ENCODE results near the gene NFATC1.

Gene NFATC1

DNA sequence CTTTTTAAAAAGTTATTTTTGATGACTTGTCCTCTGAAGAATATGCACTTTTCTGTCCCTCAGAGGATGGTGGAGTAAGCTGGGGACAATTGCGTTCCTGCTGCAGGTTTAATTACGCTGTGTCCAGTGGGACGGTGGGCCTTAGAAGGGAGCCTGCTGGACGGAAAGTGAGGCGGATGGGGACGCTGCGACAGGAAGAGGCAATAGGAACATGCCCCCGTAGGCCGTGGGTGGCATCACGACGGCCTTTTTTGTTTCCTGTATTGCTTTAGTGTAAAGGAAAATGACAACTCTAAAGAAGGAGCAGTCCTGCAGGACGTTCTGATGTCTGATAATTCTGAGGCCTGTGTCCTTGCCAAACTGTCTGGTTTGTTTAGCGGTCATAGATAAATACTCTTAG, 121.6 kb downstream of the NFATC1 start:
- DNase-seq (ENCODE audit: low read depth in 2 of 3, low spot score in 1 of 3): peak in 1 of 3 donors; percentile 54

DNA sequence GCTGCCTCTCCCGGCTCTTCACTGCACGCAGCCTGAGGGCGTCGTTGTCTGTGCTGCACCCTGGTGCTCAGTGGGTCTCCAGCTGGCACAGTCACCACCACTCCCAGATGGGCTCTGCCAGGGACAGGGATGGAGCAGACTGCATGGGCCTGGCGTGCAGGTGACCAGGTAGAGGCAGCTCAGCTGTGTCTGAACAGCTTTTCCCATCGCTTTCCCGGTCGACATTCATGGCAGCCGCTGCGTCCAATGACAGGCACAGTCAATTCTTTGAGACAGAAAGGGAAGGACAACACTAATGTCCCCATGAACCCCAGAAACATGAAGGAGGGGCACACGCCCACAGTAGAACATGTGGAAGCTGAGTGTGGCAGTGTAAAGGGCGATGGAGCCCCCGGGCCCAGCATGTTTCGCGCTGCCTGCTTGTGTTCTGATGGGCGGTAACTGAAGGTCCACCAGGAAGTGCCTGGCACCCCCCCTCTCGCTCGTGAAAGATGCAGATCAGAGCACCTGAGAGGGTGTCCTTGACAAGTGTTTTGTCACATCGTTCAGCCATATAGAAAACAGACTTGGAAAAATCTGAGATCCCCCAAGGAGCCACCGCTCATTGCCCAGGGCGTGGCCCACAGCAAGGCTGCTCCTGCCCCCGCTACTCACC, 122.4 kb downstream of the NFATC1 start:
- DNase-seq (ENCODE audit: low read depth in 2 of 3, low spot score in 1 of 3): no peak

DNA sequence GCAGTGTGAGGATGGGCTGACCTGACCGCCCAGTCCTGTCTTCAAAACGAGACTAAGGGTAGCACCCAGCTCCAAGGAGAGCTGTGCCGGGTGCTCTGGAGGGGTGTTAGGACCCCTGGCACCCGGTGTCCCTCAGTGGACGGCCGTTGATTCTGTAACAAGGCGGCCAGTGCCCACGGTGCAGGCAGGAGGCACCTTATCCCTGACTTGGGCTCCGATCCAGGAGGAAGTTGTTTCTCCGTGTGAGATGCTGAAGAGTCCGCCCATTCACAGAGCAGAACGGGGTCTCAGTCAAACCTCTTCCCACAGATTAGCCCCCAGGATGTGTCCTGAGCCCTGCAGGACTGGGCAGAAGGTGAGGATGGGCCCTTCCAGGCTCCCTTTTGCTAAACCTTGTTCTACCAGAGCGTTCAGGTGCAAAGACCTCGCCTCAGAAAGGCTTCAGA, 123.0 kb downstream of the NFATC1 start:
- DNase-seq (ENCODE audit: low read depth in 2 of 3, low spot score in 1 of 3): no peak

DNA sequence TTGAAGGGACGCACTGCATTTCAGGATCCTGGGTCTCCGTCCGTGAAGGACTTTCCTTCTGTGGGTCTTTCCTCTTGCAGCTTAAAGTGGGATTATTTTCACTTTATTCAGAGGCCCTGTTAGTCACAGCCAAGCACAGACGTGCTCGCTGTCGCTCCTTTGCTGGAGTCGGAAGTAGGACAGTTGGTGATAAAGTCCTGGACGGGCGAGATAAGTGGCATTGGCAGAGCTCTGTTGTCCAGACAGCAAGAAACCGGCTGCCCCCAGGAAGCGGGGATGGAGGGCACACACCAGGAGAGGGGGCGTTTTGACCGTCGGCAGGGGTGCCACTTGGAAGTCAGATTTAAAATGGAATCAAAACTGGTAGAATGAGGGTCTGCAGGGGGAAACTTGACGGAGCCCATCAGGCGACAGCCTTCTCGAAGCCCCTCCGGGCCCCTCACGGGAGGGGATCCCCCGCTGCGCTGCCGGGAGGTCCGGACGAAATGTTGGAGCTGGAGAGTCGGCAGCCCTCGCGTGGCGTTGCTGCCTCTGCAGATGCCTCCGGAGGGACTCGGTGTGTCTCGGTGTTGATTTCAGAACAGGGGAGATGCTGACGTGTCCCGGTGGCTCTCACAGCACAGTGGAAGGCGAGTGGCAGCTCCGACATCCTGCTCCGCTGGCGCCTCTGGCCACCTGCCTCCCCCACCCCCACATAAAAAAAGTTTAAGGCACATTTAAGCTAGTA, 124.2 kb downstream of the NFATC1 start:
- DNase-seq (ENCODE audit: low read depth in 2 of 3, low spot score in 1 of 3): peak in 1 of 3 donors; percentile 42

DNA sequence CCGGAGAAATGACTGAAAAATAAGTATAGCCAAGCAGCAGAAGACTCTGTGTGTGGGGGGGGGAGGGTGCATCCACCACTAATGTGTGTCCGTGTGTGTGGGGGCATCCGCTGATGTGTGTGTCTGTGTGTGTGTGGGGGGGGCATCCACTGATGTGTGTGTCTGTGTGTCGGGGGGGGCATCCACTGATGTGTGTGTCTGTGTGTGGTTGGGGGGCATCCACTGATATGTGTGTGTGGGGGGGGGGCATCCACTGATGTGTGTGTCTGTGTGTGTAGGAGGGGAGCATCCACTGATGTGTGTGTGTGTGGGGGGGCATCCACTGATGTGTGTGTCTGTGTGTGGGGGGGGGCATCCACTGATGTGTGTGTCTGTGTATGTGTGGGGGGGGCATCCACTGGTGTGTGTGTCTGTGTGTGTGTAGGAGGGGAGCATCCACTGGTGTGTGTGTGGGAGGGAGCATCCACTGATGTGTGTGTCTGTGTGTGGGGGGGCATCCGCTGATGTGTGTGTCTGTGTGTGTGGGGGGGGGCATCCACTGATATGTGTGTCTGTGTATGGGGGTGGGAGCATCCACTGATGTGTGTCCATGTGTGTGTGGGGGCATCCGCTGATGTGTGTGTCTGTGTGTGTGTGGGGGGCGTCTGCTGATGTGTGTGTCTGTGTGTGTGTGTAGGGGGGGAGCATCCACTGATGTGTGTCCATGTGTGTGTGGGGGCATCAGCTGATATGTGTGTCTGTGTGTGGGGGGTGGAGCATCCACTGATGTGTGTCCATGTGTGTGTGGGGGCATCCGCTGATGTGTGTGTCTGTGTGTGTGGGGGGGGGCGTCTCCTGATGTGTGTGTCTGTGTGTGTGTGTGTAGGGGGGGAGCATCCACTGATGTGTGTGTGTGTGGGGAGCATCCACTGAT, 125.0 kb downstream of the NFATC1 start:
- no peak for DNase-seq (ENCODE audit: low read depth in 2 of 3, low spot score in 1 of 3)

DNA sequence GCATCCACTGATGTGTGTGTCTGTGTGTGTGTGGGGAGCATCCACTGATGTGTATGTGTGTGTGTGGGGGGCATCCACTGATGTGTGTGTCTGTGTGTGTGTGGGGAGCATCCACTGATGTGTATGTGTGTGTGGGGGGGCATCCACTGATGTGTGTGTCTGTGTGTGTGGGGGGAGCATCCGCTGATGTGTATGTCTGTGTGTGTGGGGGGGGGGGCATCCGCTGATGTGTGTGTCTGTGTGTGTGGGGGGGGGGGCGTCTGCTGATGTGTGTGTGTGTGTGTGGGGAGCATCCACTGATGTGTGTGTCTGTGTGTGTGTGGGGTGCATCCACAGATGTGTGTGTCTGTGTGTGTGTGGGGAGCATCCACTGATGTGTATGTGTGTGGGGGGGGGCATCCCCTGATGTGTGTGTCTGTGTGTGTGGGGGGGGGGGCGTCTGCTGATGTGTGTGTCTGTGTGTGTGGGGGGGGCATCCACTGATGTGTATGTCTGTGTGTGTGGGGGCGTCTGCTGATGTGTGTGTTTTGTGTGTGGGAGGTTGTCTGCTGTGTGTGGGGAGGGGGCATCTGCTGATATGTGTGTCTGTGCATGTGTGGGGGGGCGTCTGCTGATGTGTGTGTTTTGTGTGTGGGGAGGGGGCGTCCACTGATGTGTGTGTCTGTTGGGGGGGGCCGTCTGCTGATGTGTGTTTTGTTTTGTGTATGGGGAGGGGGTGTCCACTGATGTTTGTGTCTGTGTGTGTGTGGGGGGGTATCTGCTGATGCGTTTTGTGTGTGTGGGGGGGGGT, 125.9 kb downstream of the NFATC1 start:
- no peak for DNase-seq (ENCODE audit: low read depth in 2 of 3, low spot score in 1 of 3)

DNA sequence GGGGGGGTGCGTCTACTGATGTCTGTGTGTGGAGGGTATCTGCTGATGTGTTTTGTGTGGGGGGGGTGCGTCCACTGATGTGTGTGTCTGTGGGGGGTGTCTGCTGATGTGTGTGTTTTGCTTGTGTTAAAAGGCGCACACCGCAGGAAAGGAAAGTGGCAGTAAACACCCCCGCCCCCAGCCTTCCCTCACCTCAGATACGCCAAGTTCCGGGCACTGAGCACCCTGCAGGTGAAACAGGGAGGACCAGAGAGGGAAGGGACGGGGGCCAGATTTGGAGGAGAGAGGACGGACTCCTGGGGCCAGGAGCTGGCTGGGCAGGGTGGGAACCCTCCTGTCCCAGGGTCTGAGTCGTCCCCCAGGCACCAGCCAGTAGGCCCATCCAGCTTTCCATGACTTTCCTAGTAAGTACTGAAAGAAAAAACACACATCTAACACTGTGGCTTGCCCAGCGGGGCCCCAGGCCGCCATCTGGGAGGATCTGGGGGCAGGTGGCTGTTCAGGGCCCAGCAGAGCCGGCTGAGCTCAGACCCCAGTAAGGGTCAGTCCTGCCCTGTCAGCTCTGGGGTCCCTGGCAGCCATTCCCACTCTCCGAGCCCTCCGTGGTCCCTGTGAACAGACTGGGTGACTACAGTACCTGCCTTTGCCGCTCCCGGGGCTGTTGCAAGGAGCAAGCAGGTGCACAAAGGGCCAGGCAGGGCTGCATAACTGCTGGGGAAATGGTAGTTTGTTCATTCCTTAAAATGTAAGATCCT, 126.9 kb downstream of the NFATC1 start:
- DNase-seq (ENCODE audit: low read depth in 2 of 3, low spot score in 1 of 3): peak; percentile 64 to 74 (median 66)

DNA sequence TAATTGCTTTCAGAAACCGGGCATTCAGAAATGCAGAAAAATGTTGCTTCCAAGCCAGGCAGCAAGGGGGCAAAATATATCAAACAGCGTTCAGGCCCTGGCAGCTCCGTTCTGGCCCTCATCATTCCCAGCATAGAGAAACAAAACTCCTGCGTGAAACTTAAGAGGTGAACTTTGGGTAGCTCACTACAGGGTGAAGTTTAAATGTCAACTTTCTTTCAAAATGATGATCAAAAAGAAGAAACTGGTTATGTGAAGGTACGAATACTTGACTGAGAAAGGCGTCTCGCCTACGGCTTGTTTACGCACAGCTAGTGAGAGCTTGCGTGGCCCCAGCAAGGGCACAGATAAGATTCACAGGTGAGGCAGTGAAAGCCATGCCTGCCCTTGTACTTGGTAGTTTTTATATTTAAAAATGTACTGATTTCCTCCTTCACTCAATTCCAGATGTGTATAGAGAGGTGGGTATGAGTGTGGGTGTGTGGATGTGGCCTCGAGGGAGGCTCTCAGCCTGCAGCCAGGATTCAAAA, 127.5 kb downstream of the NFATC1 start:
- DNase-seq (ENCODE audit: low read depth in 2 of 3, low spot score in 1 of 3): peak; percentile 62 to 72 (median 65)

DNA sequence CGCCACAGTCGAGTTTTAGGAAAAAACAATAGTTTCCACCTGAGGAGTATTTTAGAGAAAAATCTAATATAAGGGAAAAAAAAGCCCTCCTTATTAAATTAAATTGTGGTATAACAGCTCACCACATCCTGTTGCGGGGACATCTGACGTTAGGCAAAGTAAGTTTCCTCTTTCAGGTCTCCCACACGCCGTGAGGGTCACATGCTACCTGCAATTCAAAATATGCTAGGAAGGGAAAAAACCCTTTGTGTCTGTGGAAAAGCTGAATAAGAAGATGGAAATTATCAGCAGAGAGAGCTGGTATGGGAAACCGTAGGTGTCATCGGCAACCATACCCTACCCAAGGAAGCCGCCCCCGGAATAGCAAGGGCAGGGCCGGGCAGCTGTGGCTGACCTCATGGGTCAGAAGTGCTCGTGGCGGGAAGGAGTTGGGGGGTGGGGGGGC, 128.0 kb downstream of the NFATC1 start:
- DNase-seq (ENCODE audit: low read depth in 2 of 3, low spot score in 1 of 3): peak; percentile 70 to 73 (median 72)

DNA sequence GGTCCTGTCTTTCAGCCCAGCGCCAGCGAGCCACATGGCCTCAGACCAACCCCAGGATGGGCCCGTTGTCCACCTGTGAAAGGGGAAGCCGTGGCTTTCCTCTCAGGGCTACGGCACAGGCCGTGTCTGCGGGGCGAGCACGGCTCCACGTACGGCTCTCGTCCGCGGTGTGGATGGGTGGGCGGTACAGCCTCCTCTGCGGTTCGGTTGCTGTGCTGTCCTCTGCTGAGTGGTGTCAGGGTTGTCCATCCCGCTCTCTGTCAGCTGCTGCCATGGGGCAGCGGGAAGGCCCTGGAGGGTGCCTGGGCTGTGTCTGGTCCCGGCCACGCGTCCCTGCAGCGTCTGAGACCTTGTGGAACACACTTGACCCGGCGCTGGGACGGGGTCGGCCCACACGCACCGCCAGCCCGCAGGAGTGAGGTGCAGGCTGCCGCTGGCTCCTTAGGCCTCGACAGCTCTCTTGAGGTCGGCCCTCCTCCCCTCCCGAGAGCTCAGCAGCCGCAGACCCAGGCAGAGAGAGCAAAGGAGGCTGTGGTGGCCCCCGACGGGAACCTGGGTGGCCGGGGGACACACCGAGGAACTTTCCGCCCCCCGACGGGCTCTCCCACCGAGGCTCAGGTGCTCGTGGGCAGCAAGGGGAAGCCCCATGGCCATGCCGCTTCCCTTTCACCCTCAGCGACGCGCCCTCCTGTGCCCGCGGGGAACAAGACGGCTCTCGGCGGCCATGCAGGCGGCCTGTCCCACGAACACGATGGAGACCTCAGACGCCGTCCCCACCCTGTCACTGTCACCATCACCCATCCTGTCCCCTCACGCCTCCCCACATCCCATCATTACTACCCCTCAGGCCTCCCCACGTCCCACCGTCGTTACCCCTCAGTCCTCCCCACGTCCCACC, 128.7 kb downstream of the NFATC1 start:
- DNase-seq (ENCODE audit: low read depth in 2 of 3, low spot score in 1 of 3): peak in 2 of 3 donors; percentile 47 to 63

DNA sequence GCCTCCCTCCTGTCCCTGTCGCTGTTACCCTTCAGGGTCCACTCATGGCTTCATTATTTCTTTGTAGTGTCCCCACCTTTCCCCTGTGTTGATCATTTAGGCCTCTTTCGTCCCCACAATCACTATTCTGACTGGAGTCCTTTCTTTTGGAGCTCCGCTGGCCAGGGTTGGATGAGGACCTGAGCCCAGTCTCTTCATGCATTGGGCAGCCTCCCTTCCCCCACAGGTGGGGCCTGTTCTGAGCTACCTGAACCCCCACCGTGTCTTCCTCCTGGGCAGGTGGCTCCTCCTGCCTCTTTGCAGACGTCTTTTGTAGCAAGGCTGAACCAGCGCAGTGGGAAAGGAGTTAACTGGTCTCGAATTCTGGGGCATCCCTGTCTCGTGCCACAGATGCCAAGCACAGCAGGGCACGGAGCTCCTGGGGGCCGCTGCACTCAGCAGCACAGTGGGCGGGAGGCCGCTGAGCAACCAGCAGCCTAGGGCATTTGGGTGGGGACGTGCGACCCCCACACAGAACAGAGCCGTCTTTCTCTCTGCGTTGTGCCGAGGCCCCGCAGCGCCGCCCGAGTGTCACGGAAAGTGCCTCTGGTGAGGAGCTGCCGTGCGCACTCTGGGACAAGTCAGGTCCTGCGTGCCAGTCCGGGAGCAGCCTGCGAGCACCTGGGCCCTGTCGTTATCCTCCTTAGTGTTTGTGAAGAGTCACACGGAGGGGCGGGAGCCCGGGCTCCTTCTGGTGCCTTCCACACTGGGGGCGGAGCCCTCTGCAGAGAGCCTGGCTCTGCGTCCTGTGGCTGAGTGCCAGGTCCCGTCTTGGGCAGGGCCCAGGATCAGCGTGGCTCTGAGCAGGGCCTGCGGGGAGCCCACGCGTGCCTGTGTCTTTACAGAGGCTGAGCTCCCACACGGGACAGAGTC, 130.1 kb downstream of the NFATC1 start:
- DNase-seq (ENCODE audit: low read depth in 2 of 3, low spot score in 1 of 3): no peak

DNA sequence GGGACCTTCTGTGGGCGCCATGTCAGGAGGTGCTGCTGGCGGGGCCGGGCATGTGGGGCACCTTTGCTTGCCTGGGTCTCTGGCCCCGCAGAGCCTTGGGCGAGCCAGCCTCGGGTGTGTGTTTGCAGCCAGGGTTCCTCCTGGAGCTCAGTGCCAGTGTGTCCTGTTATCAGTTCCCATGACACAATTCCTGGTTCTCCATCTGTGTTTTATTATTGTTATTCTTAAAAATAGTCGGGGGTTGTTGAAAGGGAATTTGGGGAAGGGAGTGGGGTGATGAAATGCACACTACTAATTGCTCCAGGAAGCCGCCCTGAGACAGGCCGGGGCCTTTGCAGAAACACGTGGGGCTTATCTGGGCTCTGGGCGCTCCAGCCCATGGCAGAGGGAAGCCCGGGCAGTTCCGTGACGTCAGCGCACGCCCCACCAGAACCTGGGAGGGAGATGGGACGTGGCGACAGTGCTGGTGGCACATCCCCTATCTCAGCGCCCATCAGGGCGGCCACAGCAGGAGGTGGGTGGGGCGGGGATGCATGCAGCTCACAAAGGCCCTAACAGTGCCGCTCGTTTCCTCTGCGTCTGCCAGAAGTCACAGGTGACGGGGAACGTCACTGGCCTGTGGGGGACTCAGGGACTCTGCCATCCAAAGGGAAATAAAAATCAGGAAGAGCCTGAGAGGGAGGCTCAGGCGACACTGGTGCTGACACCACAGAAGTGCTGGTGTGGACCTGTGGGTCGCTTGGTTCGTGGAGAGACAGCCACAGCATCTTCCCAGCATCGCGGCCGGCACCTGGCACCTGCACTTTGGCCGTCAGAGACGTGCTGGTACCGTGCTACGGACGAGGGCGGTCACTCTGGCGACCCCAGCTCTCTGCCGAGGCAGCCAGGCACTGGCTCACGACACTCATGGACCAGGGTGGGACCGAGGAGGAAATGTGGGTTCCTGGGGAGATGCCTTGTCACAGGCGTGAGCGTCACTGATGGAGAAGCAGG, 131.0 kb downstream of the NFATC1 start:
- DNase-seq (ENCODE audit: low read depth in 2 of 3, low spot score in 1 of 3): no peak

DNA sequence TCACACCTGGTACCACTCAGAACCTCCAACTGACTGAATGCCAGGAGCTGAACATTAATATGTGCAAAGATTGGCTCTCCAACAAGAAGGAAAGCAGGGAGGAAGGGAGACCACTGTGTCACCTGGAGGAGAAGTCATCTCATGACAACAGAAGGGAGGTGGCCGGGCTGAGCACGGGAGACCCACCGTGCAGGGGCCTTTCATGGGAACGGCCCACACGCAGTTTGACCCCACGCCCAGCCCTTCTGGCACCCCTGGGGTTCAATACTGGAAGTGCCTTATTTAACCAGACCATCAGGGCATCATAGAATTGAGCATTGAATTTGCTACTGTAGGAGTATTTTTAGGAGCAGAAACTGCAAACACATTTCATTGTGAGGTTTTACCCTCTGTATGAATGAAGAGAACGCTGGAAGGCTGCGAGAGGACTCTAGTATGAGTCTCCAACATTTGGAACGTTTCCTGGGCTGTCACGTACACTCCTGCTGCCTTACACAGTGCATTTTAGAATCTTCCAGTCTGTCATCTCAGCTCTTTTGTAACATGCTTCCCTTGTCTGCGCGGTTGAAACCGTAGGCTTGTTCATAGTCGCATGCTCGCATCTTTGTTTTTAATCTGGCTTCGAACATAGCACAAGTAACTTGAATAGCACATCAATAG, 132.1 kb downstream of the NFATC1 start:
- no peak for DNase-seq (ENCODE audit: low read depth in 2 of 3, low spot score in 1 of 3)

DNA sequence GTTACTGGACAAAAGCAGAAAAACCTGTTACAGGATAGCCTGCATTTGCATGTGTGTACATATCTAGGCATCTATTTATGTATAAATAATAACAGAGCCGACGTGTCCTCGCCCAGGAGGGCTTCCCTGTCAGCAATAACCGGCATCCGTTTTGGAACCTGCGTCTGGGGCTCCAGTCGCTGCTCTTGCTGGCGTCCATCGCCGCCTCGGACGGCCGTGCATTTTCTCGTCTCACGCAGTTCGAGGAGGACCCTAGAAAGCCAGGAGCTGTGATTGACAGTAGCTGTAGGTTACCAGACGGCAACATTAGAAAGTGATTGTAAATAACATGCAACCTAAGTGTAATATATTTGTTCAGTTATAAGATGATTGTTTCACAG, 132.6 kb downstream of the NFATC1 start:
- no peak for DNase-seq (ENCODE audit: low read depth in 2 of 3, low spot score in 1 of 3)

DNA sequence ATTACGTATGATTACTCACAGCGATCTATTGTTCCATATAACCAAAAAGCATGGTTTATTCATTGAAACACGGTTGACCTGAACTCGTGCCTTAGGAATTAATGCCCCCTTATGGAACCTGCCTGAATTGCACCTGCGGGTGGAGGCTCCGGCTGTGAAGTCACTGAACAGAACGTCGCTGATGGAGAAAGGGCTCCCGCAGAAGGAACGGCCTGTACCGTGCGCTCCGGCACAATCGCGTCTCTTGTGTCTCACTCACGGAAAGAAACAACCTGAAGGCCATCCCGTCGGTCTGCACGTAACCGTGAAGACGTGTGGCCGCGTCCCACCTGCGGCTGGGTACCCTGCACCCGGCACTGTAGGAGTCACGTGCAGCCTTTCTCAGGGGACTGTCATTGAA, 133.1 kb downstream of the NFATC1 start:
- peak in 2 of 3 donors; percentile 65 to 91 for DNase-seq (ENCODE audit: low read depth in 2 of 3, low spot score in 1 of 3)

DNA sequence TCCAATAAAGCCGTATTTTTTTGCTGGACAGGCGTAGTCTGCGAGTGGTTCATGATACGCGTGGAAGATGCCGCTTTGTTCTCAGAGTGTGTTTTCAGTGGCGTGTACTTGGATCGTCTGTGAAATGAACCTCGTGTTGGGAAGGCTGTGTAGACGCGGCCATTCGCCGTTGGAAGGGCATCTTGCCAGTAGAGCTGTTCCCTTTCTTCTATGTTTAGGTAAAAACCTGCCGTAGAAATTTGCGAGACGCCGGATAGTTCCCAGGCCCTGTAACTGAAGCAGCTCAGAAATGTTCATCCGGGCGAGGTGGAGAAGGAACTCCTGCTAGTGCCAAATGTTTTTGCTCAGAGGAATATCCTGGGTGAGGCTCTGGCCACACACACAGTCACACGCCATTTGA, 133.6 kb downstream of the NFATC1 start:
- DNase-seq (ENCODE audit: low read depth in 2 of 3, low spot score in 1 of 3): no peak

All from stimulated activated CD4-positive, alpha-beta T cell treated with anti-CD3 and anti-CD28 coated beads, Interleukin-12 subunit alpha, Interleukin-12 subunit beta, amount 100 ng/mL, for 48 hours (primary cell).